ENCODE data around the gene CPSF4L.
"Not testable (repeated sequence)": the region's sequence is repeated elsewhere in the genome, so short reads cannot be mapped to it uniquely, and the experiment has no call there.

CPSF4L gene

DNA sequence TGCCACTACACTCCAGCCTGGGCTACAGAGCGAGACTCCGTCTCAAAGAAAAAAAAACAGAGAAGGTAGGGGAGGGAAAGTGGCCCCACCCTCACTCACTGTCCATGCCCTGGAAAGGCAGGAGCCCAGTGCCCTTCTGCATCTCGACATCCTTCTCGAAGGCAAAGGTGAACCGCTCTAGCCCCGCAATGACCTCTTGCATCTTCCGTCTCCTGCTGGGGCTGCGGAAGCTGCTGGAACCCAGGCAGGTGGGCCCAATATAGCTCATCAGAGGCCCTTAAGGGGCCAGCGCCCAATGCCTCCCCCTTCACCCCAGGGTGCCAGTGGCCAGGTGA, at the start of gene CPSF4L:
CPSF4L (minus strand) TSS at position 264 of the 335 bp plus-strand sequence; CDS start at position 202, 62 bp downstream.
- H3K36me3 Mint-ChIP-seq (ENCODE audit: low read depth): no peaks in the 10 kb centered on the region
- H3K9me3 Mint-ChIP-seq: no peaks in the 10 kb centered on the region
- peaks cover 3% of the 10 kb centered on the region for H3K27me3 Mint-ChIP-seq
- H3K4me3 Mint-ChIP-seq: no peak within 1 kb of the TSS
- no peak within 1 kb of the TSS for H3K27ac Mint-ChIP-seq
- no peaks in the 10 kb centered on the region for H3K4me1 Mint-ChIP-seq (ENCODE audit: low read depth)

DNA sequence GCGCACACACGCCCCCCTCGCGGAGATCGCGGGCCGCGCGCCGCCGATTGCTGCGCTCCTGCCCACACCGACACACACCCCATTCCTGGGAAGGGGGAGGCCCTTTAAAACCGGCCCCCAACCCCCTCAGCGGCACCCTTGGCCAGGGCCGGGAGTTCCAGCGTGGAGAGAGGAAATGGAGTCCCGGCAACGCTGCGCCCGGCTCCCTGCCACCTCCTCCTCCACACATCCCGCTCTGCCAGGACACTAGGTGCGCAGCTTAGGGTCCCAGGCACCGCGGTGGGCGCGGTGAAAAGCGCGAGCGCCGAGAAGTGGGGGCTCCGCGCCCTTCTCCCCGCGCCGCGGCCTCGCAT, 49.7 kb upstream of the CPSF4L start:
- peak overlapping the region; percentile 82 for H3K4me3 Mint-ChIP-seq
- peaks cover 4% of the 10 kb centered on the region for H3K27me3 Mint-ChIP-seq
- H3K4me1 Mint-ChIP-seq (ENCODE audit: low read depth): peaks cover 17% of the 10 kb centered on the region
- H3K9me3 Mint-ChIP-seq: no peaks in the 10 kb centered on the region
- no peaks in the 10 kb centered on the region for H3K36me3 Mint-ChIP-seq (ENCODE audit: low read depth)
- no peak overlapping the region for H3K27ac Mint-ChIP-seq

DNA sequence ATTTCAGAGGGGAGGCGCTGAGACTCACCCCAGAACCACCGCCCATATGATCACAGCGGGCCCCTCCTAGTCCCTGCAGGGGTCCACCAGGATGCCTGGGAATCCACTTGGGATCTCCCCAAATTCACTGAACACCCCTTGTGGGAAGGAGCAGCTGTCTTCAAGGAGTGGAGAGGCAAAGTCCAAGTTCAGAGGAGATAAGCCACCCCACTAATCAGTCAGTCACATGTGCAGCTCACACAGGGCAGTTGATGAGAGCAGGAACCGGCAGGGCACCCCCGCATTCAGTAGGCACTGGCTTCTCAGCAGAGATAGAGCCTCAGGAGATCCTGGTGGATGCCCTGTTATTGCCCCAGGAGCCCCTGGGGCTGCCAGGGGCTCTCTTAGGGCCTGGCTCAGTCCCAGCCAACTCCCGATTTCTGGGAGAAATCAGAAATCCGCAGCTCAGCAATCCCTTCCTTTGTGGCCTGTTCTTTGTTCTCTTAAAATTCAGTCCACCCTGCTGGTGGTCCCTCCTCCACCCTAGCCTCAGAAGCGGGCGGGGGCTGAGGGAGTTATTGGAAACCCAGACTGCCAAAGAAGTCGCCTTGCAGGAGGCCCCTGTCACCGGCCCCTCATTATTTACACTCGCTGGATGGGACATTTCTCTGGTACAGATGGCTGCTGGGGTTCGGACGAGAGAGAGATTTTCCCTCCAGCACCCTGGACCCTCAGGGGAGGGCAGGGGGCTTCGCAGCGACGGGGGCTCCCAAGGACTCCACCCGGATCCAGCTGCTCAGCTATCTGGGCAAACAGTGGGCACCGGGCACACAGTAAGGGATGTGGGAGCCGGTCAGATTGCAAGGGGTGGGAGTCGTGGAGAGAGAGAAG, 48.3 kb upstream of the CPSF4L start:
- Mint-ChIP-seq H3K27me3 (peaks cover 4% of the 10 kb centered on the region), H3K36me3 (ENCODE audit: low read depth) (no peaks in the 10 kb centered on the region), H3K4me1 (ENCODE audit: low read depth) (peaks cover 17% of the 10 kb centered on the region), H3K9me3 (no peaks in the 10 kb centered on the region), H3K4me3 (peak overlapping the region; percentile 80), H3K27ac (no peak overlapping the region)

- H3K27me3 Mint-ChIP-seq; H3K27ac Mint-ChIP-seq; H3K36me3 Mint-ChIP-seq (ENCODE audit: low read depth); H3K4me3 Mint-ChIP-seq; H3K9me3 Mint-ChIP-seq: not testable (repeated sequence)
- peaks cover 17% of the 10 kb centered on the region for H3K4me1 Mint-ChIP-seq (ENCODE audit: low read depth)
Observed at GRCh38 chr17:73308959-73309358, 47.3 kb upstream of the CPSF4L start.

- no peaks in the 10 kb centered on the region for H3K9me3 Mint-ChIP-seq
- peaks cover 17% of the 10 kb centered on the region for H3K4me1 Mint-ChIP-seq (ENCODE audit: low read depth)
- no peaks in the 10 kb centered on the region for H3K36me3 Mint-ChIP-seq (ENCODE audit: low read depth)
- no peak overlapping the region for H3K27ac Mint-ChIP-seq
- H3K27me3 Mint-ChIP-seq: peaks cover 13% of the 10 kb centered on the region
- no peak overlapping the region for H3K4me3 Mint-ChIP-seq
Observed at GRCh38 chr17:73308017-73308823, 46.5 kb upstream of the CPSF4L start.

- Mint-ChIP-seq H3K27me3 (peaks cover 13% of the 10 kb centered on the region), H3K4me3 (no peak overlapping the region), H3K27ac (no peak overlapping the region), H3K4me1 (ENCODE audit: low read depth) (peaks cover 17% of the 10 kb centered on the region), H3K36me3 (ENCODE audit: low read depth) (no peaks in the 10 kb centered on the region), H3K9me3 (no peaks in the 10 kb centered on the region)
Observed at GRCh38 chr17:73307130-73307529, 45.5 kb upstream of the CPSF4L start.

DNA sequence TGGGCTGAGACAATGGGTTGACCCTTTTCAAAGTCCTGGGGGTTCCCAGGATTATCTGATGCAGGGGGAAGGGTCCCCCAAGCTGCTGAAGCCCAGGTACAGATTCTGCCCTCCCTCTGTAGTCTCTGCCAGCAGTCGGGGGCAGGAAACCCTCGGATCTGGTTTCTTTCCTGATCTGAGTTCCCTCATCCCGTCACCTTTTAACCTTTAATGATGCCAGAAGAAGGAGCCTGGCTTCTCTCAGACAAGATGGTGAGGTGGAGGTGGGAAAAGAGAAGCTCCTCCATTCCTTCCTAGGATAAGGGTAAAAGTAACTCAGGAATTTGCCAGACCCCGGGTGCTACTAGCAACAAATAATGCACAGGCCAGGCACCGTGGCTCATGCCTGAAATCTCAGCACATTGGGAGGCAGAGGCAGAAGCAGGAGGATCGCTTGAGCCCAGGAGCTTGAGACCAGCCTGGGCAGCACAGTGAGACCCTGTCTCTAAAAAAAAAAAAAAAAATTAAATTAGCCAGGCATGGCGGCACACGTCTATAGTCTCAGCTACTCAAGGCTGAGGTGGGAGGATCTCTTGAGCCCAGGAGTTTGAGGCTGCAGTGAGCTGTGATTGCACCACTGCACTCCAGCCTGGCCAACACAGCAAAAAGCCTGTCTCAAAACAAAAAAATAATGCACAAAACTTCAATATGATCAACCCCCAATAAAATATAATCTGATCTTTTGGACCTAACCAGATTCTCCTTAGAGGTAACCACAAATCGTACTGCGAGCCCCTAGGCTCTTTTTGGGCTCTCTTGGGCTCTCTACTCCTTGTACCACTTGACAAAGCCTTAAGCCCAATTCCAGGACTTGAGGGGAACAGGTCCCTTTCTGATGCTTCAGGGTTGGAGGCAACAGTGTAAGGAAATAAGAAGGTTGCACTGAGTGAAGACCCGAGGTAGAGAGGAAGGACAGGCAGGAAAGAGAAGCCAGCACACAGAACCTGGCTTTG, 44.5 kb upstream of the CPSF4L start:
- no peak overlapping the region for H3K4me3 Mint-ChIP-seq
- H3K36me3 Mint-ChIP-seq (ENCODE audit: low read depth): no peaks in the 10 kb centered on the region
- H3K27me3 Mint-ChIP-seq: peaks cover 13% of the 10 kb centered on the region
- H3K27ac Mint-ChIP-seq: no peak overlapping the region
- H3K4me1 Mint-ChIP-seq (ENCODE audit: low read depth): peaks cover 15% of the 10 kb centered on the region
- no peaks in the 10 kb centered on the region for H3K9me3 Mint-ChIP-seq

GRCh38 chr17:73304971-73305812, 43.5 kb upstream of the CPSF4L start:
- Mint-ChIP-seq H3K9me3 (no peaks in the 10 kb centered on the region), H3K27me3 (peaks cover 11% of the 10 kb centered on the region), H3K4me1 (ENCODE audit: low read depth) (peaks cover 9% of the 10 kb centered on the region), H3K4me3 (no peak overlapping the region), H3K36me3 (ENCODE audit: low read depth) (no peaks in the 10 kb centered on the region), H3K27ac (no peak overlapping the region)

- Mint-ChIP-seq H3K4me3 (no peak overlapping the region), H3K36me3 (ENCODE audit: low read depth) (no peaks in the 10 kb centered on the region), H3K27me3 (peaks cover 10% of the 10 kb centered on the region), H3K27ac (no peak overlapping the region), H3K4me1 (ENCODE audit: low read depth) (peaks cover 2% of the 10 kb centered on the region), H3K9me3 (no peaks in the 10 kb centered on the region)
Observed at GRCh38 chr17:73304438-73304837, 42.8 kb upstream of the CPSF4L start.

GRCh38 chr17:73302189-73302588, 40.5 kb upstream of the CPSF4L start:
- no peaks in the 10 kb centered on the region for H3K36me3 Mint-ChIP-seq (ENCODE audit: low read depth)
- no peaks in the 10 kb centered on the region for H3K9me3 Mint-ChIP-seq
- H3K4me3 Mint-ChIP-seq: no peak overlapping the region
- peaks cover 10% of the 10 kb centered on the region for H3K27me3 Mint-ChIP-seq
- H3K27ac Mint-ChIP-seq: no peak overlapping the region
- H3K4me1 Mint-ChIP-seq (ENCODE audit: low read depth): no peaks in the 10 kb centered on the region

DNA sequence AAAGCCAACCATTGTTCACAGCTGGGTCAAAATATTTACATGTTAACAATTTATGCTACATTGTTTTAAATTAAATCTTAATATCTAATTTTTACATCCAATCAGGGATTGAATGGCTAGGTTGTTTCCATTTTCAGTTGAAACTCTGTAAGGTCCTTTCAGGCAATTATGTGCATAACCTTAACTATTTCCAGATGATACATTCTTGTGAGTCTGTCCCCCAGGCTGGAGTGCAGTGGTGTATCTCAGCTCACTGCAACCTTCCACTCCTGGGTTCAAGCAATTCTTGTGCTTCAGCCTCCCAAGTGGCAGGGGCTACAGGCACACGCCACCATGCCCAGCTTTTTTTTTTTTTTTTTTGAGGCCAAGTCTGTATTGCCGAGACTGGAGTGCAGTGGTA, 39.7 kb upstream of the CPSF4L start:
- H3K36me3 Mint-ChIP-seq (ENCODE audit: low read depth): no peaks in the 10 kb centered on the region
- no peak overlapping the region for H3K4me3 Mint-ChIP-seq
- no peaks in the 10 kb centered on the region for H3K9me3 Mint-ChIP-seq
- H3K4me1 Mint-ChIP-seq (ENCODE audit: low read depth): no peaks in the 10 kb centered on the region
- H3K27me3 Mint-ChIP-seq: peaks cover 10% of the 10 kb centered on the region
- no peak overlapping the region for H3K27ac Mint-ChIP-seq

DNA sequence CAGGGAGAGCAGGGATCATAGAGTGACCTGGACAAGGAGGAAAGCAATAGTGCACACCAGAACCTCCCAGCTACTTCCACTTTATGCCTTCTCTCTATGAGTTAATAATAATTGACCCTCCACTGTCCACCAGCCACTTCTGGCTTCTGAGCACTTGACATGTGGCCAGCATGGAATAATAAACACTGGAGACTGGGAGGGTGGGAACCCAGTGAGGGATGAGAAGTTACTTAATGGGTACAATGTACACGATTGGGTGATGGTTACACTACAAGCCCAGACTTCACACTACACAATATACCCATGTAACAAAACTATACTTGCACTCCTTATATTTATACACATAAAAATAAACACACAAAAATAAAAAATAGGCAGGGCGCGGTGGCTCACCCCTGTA, 38.7 kb upstream of the CPSF4L start:
- Mint-ChIP-seq H3K36me3 (ENCODE audit: low read depth) (no peaks in the 10 kb centered on the region), H3K27ac (no peak overlapping the region), H3K4me1 (ENCODE audit: low read depth) (no peaks in the 10 kb centered on the region), H3K4me3 (no peak overlapping the region), H3K9me3 (no peaks in the 10 kb centered on the region), H3K27me3 (peaks cover 10% of the 10 kb centered on the region)

DNA sequence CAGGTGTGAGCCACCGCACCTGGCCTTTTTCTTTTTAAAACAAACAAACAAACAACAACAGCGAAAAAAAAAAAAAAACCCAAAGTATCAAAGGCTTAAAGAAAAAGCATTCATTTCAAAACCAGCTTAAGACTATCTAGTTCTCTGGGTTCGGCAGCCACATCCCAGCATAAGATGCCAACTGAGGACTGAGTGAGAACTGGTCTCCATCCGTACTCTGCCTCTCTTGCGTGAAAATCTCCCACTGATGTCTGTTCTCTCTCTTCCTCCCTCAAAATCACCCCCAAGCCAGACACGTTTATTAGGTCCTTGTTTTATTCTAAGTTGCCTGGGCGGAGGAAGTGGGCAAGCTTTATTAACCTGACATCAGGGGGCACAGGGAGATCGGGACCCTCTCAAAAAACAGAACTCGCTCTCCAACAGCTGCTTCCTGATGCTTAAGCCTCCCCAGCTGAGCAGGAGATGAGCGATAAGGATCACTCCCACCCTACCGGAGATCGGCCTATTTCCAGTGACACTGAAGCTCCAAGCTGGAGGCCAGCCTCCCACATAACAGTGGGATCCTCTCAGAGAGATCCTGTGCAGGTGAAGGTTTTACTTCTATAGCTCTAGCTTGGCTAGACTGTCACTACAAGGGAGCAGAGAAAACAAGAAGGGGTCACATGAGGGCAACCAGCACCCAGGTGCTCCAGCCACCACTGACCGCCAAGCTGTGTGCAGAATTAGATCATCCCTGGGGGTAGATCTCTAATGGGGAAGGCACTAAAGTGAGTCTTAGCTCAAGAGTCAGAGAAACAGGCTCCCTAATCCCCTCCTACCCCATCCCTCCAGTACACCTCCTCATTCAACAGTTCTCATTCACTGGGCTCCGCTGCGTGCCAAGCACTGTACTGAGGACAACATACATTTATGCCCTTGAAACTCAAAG, 36.5 kb upstream of the CPSF4L start:
- Mint-ChIP-seq H3K27me3 (no peaks in the 10 kb centered on the region), H3K4me1 (ENCODE audit: low read depth) (no peaks in the 10 kb centered on the region), H3K9me3 (no peaks in the 10 kb centered on the region), H3K27ac (no peak overlapping the region), H3K4me3 (no peak overlapping the region), H3K36me3 (ENCODE audit: low read depth) (no peaks in the 10 kb centered on the region)
